ENCODE data around the gene MAP2K5.

MAP2K5 gene

DNA sequence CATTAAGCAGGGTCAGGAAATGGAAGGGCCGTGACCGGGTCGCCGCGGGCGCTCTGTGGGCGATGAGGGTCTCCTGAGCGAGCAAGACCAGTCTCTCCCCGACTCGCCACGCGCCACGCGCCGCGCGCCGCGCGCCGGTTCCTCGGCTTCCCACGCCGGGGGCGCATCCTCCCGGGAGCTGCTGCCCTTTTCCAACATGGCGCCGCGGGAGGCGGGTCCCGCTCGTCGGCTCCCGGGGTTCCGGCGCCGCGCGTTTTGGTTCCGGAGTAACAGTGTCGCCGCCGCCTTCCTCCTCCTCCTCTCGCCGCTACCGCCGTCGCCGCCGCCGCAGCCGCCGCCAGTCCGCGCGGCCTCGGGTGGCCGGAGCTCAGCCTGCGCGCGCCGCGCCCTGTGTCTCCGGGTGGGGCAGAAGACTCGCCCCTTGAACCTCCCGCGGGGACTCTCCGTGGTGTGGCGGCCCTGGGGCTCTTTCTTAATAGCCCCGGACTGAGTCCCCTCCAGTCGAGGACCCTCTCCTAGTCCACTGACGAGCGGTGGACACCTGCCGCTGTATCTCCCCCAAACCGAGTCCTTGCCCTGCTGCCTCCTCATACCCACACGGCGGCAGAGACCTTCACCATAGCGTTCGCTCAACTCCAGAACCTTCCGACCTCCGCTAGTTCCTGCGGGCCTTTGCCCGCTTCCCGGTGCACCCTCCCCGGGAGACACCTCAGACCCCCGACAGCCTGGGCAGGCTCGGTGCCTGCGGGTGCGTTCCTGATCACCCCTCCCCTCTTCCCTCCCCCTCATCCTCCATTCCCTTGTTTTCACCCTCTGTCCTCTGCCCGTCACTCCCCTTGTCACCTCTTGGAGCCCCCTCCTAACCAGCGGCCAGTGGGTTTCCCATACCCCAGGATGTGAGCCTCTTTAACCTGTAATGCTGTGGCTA lies at the start of gene MAP2K5:
TSS of gene MAP2K5 (plus strand) at position 284 of the 928 bp plus-strand sequence. CDS start at position 917, 633 bp downstream.
- in situ Hi-C loops (cut with MboI; ENCODE audit: low pct_unique_long_range_greater_than_20kb, low sequenced_read_pairs, unreplicated experiment), result no loop called here
- peak; percentile 87 for DNase-seq (ENCODE audit: low spot score)
- TF ChIP-seq, protein P1, sequence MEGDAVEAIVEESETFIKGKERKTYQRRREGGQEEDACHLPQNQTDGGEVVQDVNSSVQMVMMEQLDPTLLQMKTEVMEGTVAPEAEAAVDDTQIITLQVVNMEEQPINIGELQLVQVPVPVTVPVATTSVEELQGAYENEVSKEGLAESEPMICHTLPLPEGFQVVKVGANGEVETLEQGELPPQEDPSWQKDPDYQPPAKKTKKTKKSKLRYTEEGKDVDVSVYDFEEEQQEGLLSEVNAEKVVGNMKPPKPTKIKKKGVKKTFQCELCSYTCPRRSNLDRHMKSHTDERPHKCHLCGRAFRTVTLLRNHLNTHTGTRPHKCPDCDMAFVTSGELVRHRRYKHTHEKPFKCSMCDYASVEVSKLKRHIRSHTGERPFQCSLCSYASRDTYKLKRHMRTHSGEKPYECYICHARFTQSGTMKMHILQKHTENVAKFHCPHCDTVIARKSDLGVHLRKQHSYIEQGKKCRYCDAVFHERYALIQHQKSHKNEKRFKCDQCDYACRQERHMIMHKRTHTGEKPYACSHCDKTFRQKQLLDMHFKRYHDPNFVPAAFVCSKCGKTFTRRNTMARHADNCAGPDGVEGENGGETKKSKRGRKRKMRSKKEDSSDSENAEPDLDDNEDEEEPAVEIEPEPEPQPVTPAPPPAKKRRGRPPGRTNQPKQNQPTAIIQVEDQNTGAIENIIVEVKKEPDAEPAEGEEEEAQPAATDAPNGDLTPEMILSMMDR (IDR thresholded peaks at IDR 0.05; ENCODE audit: extremely low read depth, insufficient read depth, missing control alignments), result no peak

DNA sequence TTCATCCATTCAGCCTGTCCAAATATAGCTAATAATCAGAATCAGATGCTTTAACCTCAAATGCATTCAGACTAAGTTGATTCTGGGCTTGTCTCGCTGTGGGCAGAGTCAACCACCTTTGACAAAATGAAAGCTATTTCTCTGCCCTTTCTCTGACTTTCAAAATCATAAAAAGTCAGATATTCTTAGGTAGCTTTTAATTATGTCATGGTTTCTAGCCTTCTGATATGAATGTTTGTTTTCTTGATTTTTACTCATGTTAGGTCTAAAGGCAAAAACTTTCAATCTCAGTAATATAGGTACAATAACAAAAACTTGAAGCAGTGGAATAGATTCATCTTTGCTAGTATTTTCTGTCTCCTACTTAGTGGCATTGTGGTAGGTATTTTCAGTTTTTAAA lies 46.9 kb upstream of the MAP2K5 start:
- in situ Hi-C loops (cut with MboI; ENCODE audit: low pct_unique_long_range_greater_than_20kb, low sequenced_read_pairs, unreplicated experiment), result no loop called here
- DNase-seq (ENCODE audit: low spot score), result peak; percentile 20

DNA sequence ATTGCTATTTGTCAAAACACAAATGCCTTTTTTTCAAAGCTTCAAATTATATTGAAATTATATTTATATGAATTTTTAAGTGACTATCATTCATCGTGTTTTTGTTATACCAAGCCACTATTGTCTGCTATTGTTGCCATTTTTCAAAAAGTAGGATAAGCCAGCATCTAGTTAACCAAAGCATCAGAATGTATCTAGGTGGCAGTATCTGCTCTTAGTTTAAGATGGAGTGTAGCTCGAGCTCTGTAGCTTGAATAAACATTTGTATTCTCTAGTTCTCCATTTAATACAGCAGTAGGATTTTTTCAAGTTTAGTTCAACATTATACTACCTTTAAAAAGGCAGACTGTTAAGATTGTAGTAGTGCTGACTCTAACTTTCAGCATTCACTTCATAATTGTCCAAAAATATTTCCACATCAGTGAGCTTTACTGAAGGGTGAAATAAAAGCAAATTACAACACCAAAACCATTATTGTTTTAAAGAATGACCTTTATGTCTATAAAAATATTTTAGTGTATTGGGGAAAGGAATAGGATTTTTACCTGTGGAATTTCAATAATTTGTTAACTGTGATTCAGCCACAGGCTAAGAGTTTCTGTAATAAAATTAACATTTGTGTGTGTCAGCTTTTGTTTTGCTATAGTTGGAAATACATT lies 41.2 kb upstream of the MAP2K5 start:
- in situ Hi-C loops (cut with MboI; ENCODE audit: low pct_unique_long_range_greater_than_20kb, low sequenced_read_pairs, unreplicated experiment), result no loop called here
- DNase-seq (ENCODE audit: low spot score), result peak; percentile 36
- TF ChIP-seq, protein P1 (IDR thresholded peaks at IDR 0.05; ENCODE audit: extremely low read depth, insufficient read depth, missing control alignments), result peak; percentile 46

More for the DNA sequence above, 46.9 kb upstream of the MAP2K5 start:
- TF ChIP-seq, protein P1 (IDR thresholded peaks at IDR 0.05; ENCODE audit: extremely low read depth, insufficient read depth, missing control alignments), result no peak

DNA sequence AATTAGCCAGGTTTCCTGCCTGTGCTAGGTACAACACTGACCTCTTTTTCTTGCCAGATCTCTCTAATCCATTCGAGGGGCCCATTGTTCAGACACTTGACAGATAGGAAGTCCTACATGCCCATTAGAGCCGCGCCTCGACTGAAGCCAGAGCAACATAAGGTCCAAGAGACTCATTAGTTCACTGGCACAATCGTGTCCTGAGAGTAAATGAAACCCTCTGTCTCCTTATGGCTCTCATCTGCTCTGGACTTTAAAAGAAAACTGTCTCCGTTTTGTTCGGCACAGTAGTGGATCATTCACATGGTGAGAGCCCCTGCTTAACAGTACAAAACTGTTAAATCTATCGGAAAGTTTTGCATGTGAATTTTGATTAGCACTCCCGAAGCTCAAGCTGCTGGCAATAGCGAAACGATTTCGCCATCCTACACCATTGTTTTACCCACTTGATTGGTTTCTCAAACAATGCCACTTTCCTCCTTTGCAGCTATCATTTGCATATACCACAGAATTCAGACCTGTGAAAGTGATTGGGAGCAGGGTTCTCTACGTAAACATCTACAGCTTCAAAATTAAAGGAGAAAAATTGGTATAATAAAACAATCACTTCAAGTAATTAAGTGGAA lies 40.6 kb upstream of the MAP2K5 start:
- DNase-seq (ENCODE audit: low spot score), result no peak
- TF ChIP-seq, protein P1 (IDR thresholded peaks at IDR 0.05; ENCODE audit: extremely low read depth, insufficient read depth, missing control alignments), result no peak
- in situ Hi-C loops (cut with MboI; ENCODE audit: low pct_unique_long_range_greater_than_20kb, low sequenced_read_pairs, unreplicated experiment), result no loop called here

DNA sequence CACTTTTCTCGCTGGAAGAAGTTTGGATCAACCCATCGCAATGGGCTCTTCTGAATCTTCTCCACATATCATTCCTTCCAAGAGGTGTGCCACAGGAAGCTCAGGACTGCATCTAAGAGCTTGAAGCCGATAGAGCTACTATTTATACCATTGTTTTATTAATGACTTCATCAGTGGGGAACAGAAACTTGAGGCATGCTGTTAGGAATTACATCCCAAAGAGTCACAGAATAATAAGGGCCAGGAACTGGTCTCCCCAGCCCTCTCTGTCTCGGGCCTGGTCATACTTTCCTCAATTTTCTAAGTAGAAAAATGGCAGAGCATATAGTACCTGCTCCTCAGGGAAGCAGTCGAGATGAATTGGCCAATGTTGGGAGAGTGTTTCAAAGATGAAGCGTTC lies 38.4 kb upstream of the MAP2K5 start:
- DNase-seq (ENCODE audit: low spot score), result no peak
- in situ Hi-C loops (cut with MboI; ENCODE audit: low pct_unique_long_range_greater_than_20kb, low sequenced_read_pairs, unreplicated experiment), result no loop called here
- TF ChIP-seq, protein P1 (IDR thresholded peaks at IDR 0.05; ENCODE audit: extremely low read depth, insufficient read depth, missing control alignments), result no peak

DNA sequence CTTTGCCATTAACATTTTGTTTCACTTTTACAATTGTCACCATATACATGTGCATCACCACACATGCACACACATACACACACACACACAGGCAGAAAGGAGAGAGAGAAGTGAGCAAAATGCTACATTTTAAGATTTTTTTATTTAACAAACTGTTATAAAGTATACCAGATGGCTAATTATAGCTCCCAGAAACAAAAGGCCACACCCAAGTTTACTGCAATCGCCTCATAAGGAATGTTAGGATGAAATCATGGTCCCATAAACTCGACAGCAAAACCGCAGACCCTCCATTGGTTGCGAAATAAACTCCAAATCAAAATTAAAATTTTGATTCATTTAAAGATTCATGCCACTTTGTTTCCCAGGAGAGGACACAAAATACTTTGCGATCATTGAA lies 37.7 kb upstream of the MAP2K5 start:
- in situ Hi-C loops (cut with MboI; ENCODE audit: low pct_unique_long_range_greater_than_20kb, low sequenced_read_pairs, unreplicated experiment), result no loop called here
- DNase-seq (ENCODE audit: low spot score), result no peak
- TF ChIP-seq, protein P1 (IDR thresholded peaks at IDR 0.05; ENCODE audit: extremely low read depth, insufficient read depth, missing control alignments), result no peak

All from GM13977 (cell line).